Fibroblast of lung (primary cell): ENCODE measurements around the gene PACSIN1.

Experiments
- EZH2 ChIP-seq: IDR thresholded peaks from 2 replicates; pipeline ENCODE4 v1.5.1; 2012; ENCODE audit warnings: low read length, control low read depth, mild to moderate bottlenecking; ENCODE audit errors: missing control alignments
- TF ChIP-seq, protein P1 (sequence below), 2 donors: IDR thresholded peaks in 1 of 2; conservative IDR thresholded peaks in 1 of 2; 1 replicate in 1 of 2; 2 replicates in 1 of 2; pipeline ENCODE4 v1.5.1; 2011 to 2012; ENCODE audit warnings: low read length in 2 of 2, control low read depth in 1 of 2, inconsistent platforms in 1 of 2, low read depth in 1 of 2, mild to moderate bottlenecking in 1 of 2

DNA sequence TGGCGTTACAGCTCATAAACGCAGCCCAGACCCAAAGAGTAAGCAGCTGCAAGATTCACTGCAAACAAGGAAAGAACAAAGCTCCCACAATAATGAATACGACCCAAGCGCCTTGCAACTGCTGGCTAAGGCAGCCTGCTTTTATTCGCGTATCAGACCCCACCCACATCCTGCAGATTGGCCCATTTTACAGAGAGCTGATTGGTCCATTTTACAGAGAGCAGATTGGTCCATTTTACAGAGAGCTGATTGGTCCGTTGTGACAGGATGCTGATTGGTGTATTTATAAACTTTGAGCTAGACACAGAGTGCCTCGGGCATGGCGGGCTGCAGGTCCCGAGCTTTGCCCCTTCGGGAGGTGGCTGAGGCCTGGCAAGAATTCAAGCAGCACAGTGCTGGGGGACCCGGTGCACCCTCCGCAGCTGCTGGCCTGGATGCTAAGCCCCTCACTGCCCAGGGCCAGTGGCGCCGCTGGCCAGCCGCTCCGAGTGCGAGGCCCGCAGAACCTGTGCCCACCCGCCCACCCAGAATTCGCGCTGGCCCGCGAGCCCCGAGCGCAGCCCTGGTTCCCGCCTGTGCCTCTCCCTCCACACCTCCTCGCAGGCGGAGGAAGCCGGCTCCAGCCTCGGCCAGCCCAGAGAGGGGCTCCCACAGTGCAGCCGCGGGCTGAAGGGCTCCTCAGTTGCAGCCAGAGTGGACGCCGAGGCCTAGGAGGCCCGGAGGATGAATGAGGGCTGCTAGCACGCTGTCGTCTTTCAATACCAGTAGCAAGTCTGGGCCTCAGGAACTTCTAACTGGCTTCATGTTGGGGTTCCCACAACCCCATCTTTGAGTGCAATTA, 28.9 kb upstream of the PACSIN1 start:
- TF ChIP-seq, protein P1, sequence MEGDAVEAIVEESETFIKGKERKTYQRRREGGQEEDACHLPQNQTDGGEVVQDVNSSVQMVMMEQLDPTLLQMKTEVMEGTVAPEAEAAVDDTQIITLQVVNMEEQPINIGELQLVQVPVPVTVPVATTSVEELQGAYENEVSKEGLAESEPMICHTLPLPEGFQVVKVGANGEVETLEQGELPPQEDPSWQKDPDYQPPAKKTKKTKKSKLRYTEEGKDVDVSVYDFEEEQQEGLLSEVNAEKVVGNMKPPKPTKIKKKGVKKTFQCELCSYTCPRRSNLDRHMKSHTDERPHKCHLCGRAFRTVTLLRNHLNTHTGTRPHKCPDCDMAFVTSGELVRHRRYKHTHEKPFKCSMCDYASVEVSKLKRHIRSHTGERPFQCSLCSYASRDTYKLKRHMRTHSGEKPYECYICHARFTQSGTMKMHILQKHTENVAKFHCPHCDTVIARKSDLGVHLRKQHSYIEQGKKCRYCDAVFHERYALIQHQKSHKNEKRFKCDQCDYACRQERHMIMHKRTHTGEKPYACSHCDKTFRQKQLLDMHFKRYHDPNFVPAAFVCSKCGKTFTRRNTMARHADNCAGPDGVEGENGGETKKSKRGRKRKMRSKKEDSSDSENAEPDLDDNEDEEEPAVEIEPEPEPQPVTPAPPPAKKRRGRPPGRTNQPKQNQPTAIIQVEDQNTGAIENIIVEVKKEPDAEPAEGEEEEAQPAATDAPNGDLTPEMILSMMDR (conservative IDR thresholded peaks at IDR 0.05 in 1 of 2, IDR thresholded peaks at IDR 0.05 in 1 of 2; ENCODE audit: low read depth in 1 of 2, low read length in 2 of 2): no peak
- no peak for TF ChIP-seq EZH2
